Measurements from ENCODE around the gene BIRC7. TPM values are rescaled to one million over a fixed set of nuclear protein-coding genes. Genes with fewer than 3 reads are reported as not detected.

Gene BIRC7
- total RNA-seq, 2 donors from 2014 or later, result not detected

DNA sequence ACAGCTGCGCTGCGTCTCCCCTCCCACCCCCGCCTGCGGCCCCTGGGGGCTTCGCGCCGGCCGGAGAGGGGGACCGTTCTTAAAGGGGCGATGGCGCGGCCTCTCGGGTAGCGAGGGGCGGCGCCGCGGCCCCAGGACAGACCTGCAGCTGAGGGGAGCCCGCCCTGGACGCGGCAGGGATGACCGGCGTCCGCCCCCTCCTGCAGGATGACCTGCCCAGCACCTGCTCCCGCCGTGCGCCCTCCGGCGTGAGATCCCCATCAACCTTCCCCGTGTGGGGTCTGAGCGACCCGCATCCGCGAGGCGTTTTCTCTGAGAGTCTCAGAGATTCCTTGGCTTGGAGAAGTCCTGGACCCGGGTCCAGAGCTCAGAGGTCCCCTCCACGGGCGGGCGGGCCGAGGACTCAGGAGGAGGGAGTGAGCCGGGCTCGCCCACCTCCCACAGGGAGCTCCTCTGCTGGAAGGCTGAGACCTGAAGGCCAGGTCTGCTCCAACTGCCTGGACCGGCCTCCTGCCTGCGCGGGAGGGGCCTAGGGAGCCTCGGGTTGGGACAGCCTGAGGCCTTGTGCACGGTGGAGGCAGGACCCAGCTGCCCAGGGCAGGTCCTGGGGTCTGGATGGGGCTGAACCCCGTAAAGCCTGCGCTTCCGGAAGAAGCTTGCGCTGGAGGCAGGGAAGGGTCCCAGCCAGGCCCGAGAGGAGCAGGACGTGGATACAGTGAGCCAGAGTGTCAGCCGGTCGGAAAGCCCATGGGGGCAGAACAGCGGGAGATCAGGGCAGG is 19.1 kb downstream of the BIRC7 start:
- intact Hi-C loops (cut with DNase I), result no loop called here
- Histone ChIP-seq H3K27ac (no peak overlapping the region), H3K9ac (ENCODE audit: low read depth in 2 of 2, low read length in 2 of 2) (no peak overlapping the region), H3K4me1 (no peaks in the 10 kb centered on the region), H3K27me3 (peaks cover 32% of the 10 kb centered on the region), H3K9me3 (no peaks in the 10 kb centered on the region), H3K4me3 (no peak overlapping the region), H3K36me3 (no peaks in the 10 kb centered on the region)
- TF ChIP-seq CTCF (IDR thresholded peaks at IDR 0.05), result no peak
- DNase-seq, result no peak

- TF ChIP-seq CTCF (IDR thresholded peaks at IDR 0.05), result no peak
- DNase-seq, result no peak
- Histone ChIP-seq H3K36me3 (no peaks in the 10 kb centered on the region), H3K27ac (no peak overlapping the region), H3K9ac (ENCODE audit: low read depth in 2 of 2, low read length in 2 of 2) (no peak overlapping the region), H3K4me3 (no peak overlapping the region), H3K9me3 (no peaks in the 10 kb centered on the region), H3K27me3 (peaks cover 32% of the 10 kb centered on the region), H3K4me1 (no peaks in the 10 kb centered on the region)
- intact Hi-C loops (cut with DNase I), result no loop called here
Observed at GRCh38 chr20:63255931-63256704, 20.4 kb downstream of the BIRC7 start.

DNA sequence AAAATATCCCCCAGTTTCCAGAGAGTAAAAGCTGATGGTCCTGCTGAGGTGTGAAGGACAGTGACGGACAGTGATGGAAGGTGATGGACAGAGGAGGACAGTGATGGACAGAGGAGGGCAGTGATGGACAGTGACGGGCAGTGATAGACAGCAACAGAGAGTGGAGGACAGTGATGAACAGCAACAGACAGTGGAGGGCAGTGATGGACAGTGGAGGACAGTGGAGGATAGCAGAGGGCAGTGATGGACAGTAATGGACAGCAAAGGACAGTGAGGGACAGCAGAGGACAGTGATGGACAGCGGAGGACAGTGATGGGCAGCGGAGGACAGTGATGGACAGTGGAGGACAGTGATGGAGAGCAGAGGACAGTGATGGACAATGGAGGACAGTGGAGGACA is 21.2 kb downstream of the BIRC7 start:
- no peak overlapping the region for H3K9ac ChIP-seq (ENCODE audit: low read depth in 2 of 2, low read length in 2 of 2)
- intact Hi-C loops (cut with DNase I), result no loop called here
- no peaks in the 10 kb centered on the region for H3K9me3 ChIP-seq
- no peaks in the 10 kb centered on the region for H3K4me1 ChIP-seq
- no peak for DNase-seq
- H3K27ac ChIP-seq, result no peak overlapping the region
- H3K4me3 ChIP-seq, result no peak overlapping the region
- peaks cover 30% of the 10 kb centered on the region for H3K27me3 ChIP-seq
- H3K36me3 ChIP-seq, result no peaks in the 10 kb centered on the region
- TF ChIP-seq CTCF (IDR thresholded peaks at IDR 0.05), result no peak

- Histone ChIP-seq H3K4me1 (no peaks in the 10 kb centered on the region), H3K9ac (ENCODE audit: low read depth in 2 of 2, low read length in 2 of 2) (no peak overlapping the region), H3K4me3 (no peak overlapping the region), H3K36me3 (no peaks in the 10 kb centered on the region), H3K27ac (no peak overlapping the region), H3K27me3 (peaks cover 26% of the 10 kb centered on the region), H3K9me3 (no peaks in the 10 kb centered on the region)
- DNase-seq, result no peak
- intact Hi-C loops (cut with DNase I), result no loop called here
- no peak for TF ChIP-seq CTCF (IDR thresholded peaks at IDR 0.05)
Observed at GRCh38 chr20:63257629-63258028, 21.9 kb downstream of the BIRC7 start.

DNA sequence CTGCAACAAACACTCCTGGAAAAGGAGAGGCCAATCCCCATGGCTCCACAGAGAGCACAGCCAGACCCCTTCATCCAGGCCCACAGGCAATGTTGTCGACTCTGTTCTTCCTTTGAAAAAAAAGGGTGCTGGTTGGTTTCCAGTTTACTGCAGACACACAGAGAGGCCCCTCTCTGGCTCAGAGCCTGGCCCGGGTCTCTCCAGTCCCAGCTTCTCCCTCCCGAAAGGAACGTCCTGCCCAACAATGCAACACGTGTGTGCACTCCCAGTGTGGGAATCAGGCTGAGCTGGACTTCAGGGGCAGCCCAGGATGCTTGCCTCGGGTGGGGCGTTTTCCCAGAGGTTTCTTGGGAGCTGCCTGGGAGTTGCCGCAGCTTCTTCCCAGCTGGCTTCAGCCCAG is 23.1 kb downstream of the BIRC7 start:
- DNase-seq, result no peak
- peaks cover 18% of the 10 kb centered on the region for H3K27me3 ChIP-seq
- H3K36me3 ChIP-seq, result no peaks in the 10 kb centered on the region
- no peaks in the 10 kb centered on the region for H3K4me1 ChIP-seq
- intact Hi-C loops (cut with DNase I), result no loop called here
- H3K4me3 ChIP-seq, result no peak overlapping the region
- H3K27ac ChIP-seq, result no peak overlapping the region
- no peak overlapping the region for H3K9ac ChIP-seq (ENCODE audit: low read depth in 2 of 2, low read length in 2 of 2)
- no peak for TF ChIP-seq CTCF (IDR thresholded peaks at IDR 0.05)
- no peaks in the 10 kb centered on the region for H3K9me3 ChIP-seq

Measured in colonic mucosa (tissue), 4 donors.